ENCODE data around the gene SDK1.
"Not testable (repeated sequence)": the region's sequence is repeated elsewhere in the genome, so short reads cannot be mapped to it uniquely, and the experiment has no call there.

The SDK1 gene

DNA sequence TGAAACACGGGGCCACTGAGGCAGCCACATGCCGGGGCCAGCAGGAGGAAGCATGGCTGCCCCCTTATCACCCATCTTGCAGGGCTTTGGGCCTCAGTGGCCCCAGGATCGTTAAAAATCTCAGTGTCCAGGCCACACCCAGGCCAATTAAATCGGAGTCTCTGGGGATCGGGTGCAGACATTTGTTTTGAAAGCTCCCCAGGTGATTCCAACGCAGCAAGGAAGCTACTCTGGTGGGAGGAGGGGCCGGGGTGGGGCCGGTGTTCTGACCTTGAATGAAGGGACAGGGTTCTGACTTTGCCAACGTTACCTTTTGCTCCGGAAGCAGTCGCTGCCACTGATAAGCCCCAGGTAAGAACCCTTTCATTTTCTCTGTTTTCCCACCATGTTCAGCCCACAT, 968.7 kb downstream of the SDK1 start:
- DNase-seq (ENCODE audit: low spot score), result no peak

DNA sequence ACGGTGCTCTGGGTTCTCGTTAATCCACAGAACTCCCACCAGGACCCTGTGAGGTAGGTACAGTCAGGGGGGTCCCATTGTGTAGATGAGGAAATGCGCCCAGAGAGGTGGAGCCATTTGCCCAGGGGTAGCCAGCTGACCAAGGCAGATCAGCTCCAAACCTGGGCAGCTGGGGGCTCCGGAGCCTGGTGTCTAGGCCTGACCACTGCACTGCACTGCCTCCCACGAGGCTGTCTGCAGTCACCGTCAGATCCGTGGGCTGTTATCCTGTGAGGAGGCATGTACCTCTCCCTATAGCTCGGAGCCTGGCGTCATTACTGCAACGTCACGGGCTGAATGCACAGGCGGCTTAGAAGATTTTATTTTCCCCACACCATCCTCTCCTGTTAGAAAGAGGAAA, 969.2 kb downstream of the SDK1 start:
- DNase-seq (ENCODE audit: low spot score), result no peak

DNA sequence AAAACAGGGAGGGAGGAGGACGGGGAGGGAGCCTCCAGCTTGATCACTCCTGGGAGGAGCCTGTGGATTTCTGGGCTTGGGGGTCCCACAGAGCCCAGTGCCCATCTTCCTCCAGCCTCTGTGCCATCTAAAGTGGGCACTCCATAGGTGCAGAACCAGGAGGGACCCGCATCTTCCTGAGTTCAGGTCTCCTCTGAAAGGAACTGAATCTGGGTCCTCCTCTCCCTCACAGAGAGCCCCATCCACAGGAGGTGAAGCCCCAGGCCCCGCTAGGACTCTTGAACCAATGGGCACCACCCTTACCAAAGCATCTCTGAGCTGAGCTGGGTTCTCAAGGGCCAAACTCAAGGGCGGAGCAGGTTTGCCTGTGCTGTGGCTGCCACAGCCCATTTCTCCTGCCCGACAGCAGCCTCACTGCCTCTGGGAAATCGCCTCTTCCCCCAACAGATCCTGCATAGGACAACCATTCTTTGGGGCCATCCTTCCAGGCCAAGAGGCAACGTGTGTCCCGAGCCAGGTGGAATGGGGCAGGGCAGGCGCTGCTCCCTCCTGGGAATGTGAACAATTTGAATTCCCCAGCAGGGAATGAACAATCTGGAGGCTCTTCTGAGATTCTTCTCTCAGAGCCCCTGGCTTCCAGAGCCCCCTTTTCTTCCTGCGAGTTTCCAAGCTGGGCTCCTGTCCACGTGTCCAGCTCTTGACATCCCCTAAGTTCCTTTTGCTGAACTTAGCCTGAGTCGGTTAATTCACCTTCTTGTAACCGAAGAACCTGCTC, 970.1 kb downstream of the SDK1 start:
- DNase-seq (ENCODE audit: low spot score), result no peak

DNA sequence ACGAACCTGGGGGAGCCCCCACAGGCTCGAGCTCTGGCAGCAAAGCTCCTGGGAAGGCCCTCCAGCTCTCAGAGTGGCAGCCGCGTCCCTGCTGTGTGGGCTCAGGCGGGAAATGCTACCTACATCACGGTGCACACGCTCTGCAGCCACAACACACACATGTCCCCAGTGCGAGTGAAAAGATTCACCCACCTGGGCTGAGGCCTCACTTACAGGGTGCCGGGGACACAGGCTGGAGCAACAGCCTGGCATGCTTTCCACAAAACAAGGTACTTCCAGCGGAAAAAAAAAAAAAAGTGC, 970.6 kb downstream of the SDK1 start:
- no peak for DNase-seq (ENCODE audit: low spot score)

DNA sequence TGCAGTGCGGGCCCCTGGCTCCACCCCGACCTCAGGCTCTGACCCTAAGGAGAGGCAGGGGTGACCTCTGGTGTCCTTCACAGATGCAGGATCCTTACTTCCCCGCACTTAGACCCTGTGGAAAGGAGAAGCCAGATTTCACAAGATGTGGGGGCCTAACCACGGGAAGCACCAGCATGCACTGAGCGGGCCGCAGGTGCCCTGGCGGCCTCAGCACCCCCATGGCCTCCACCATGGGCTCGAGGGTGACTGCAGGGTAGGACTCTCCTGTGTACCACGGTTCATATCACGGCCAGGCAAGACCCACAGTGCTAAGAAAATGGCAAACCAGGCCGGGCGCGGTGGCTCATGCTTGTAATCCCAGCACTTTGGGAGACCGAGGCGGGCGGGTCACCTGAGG, 971.1 kb downstream of the SDK1 start:
- no peak for DNase-seq (ENCODE audit: low spot score)

DNA sequence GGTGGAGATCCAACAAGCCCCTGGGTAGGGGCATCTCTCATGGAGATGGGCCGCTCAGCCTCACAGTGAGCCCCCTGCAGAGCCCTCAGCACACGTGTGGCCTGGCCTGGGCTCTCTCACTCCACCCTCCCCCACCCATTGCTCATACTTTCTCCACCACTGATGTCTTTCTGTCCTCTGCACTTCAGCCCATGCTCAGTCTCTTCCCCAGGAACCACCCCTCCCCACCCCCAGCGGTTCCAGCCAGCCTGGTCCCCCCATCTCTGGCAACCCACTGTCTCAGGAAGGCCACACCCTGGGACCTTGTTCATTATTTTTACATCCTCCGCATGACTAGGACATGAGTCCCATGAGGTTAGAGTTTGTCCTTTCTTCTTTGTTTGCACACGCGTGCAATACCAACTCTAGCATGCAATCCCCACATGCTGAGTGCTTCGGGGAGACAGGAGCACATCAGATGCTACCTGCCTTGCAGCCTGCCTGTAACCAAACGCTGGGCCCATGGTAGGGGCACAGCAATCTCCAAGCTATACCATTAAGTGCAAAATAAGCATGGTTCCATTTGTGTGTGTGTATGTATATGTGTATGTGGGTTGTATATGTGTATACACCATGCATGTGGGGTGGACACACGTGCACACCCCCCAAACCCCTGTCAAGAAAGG, 972.6 kb downstream of the SDK1 start:
- DNase-seq (ENCODE audit: low spot score), result no peak

DNA sequence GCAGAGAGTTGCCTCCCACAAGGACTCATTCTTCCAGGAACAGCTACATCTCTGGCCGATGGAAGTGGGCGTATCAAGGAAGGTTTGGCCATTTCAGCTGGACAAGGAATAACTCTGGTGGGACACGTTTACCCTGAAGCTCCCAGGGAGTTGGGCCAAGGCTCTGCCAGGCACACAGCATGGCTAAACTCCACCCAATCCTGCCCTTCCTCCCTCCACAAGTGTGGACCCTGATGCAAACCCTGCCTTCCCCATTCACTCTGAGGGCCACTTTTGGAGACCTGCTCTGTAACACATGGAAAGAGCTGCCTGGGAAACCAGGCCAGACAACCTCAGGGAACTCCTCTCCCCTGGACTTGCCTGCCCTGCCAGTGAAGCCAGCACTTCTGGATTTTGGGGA, 973.2 kb downstream of the SDK1 start:
- DNase-seq (ENCODE audit: low spot score), result no peak

DNA sequence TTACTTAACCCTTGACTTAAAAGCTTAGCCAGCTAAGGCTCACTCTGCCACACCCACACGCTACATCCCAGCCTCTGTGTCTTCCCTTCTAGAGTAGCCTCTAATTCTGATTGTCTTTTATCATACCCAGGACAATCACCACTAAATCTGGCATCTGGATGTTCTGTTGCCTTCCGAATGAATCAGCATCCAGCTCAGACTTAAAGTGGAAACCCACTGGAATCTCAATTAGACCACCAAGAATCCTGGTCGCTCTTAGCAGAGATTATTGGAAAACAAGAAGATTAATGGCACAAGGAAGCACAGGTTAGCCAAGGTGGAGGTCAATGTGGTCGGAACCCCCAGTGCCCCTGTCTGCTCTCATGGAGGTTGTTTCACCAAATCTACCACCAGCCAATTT, 976.9 kb downstream of the SDK1 start:
- DNase-seq (ENCODE audit: low spot score), result no peak

DNA sequence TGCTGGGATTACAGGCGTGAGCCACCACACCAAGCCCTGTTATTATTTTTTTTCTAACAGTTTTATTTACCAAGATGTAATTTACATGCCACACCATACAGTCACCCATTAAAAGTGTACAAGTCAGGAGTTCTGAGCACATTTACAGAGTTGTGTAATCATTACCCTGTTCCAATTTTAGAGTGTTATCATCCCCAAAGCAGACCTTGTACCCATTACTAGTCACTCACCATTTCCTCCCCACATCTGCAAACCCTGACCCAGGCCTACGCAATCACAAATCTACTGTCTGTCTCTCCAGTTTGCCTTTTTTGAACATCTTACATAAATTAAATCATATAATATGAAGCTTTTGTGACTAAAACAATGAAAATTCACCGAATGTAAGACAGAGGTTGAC, 978.2 kb downstream of the SDK1 start:
- DNase-seq (ENCODE audit: low spot score), result no peak

DNA sequence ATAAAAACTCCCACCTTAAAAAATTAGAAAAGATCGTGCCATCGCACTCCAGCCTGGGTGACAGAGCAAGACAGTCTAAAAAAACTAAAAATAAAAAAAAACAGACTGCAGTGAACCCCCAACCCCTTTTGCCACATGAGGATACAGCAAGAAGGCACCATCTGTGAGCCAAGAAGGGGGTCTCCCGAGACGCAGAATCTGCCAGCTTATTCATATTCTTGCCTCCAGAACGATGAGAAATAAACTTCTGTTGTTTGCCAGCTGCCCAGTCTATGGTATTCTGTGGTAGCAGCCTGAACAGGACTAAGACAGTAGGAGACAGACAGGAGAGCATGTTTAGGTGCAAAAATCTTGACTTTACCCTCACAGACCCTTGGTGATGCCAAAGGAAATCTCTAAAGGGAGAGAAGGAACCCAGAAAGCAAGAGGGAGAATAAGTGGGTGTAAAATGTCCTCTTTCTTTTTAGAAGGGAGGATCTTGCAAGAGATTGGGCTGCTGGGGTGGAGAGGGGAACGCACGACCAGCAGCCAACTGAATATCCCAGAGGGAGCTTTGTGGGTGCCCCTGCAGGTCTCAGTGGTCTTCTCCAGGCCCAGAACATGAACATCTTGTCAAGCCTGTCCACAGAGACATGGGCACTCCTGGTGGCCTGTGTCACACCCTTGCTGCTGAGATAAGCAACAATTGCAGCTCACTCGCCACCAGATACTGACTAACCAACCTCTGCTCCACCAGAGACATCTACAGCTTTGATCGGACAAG, 980.4 kb downstream of the SDK1 start:
- DNase-seq (ENCODE audit: low spot score), result no peak

DNA sequence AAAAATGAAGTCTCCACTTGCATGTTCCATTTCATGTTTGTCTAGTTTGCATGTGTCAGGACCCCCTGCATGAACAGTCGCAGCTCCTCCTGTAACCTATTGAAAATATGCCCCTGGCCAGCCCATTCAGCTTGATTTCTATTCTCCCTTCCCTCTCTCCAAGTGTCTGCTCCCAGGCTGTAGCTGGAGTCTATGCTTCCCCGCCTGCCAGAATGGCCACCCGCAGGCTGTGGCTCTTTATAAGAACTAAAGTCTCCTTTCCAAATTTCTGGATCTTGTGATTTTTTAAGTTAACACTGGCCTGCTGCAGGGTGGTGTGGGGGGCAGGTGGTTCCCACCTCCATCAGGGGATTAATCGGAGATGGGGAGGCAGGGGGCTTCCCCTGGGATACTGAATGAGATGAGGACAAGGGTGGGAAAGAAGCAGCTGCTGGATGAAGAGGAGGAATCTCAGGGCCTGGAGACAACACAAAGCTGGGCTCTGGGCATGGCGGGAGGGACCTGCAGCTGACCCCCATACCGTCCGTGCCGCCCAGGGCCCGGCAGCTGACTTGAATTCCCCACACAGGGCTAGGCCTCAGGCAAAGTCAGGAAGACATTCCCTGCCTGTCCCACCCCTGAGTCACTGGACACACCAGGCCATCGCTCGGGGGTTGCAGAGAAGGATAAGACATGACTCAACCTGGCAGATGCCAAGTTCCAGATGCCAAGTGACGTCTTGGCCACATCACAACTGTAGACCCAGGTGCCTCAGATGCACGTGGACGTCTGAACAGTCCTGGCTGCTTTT, 981.6 kb downstream of the SDK1 start:
- DNase-seq (ENCODE audit: low spot score), result no peak

DNA sequence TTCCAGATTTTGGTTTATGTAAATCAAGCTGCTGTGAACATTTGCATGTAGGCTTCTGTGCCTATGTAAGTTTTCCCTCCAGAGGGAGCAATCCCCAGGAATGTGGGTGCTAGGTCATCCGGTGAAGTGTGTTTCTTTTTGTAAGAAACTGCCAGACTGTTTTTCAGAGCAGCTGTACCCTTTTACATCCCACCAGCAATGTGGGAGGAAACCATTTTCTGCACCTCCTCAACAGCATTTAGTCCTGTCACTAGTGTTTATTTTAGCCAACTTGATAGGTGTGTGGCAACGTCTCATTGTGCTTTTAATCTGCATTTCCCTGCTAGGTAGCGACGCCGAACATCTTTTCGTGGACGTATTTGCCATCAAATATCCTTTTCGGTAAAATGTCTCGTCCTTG, 985.3 kb downstream of the SDK1 start:
- DNase-seq (ENCODE audit: low spot score), result no peak

DNA sequence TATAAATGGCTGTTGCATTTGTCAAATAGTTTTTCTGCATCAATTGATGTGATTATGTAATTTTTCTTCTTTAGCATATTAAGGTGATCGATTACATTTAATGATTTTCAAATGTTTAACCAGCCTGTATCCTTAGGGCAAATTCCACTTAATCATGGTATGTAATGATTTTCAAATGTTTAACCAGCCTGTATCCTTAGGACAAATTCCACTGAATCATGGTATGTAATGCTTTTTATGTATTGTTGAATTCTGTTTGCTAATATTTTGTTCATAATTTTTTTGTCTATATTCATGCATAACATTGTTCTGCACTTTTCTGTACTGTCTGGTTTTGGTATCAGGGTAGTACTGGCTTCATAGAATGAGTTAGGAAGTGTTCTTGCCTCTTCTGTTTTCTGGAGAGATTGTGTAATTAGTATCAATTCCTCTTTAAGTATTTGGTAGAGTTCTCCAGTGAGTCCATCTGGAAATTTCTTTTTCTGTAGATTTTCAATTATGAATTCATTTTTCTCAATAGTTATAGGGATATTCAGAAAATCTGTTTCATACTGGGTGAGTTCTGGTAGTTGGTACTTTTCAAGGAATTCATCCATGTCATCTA, 987.8 kb downstream of the SDK1 start:
- no peak for DNase-seq (ENCODE audit: low spot score)

DNA sequence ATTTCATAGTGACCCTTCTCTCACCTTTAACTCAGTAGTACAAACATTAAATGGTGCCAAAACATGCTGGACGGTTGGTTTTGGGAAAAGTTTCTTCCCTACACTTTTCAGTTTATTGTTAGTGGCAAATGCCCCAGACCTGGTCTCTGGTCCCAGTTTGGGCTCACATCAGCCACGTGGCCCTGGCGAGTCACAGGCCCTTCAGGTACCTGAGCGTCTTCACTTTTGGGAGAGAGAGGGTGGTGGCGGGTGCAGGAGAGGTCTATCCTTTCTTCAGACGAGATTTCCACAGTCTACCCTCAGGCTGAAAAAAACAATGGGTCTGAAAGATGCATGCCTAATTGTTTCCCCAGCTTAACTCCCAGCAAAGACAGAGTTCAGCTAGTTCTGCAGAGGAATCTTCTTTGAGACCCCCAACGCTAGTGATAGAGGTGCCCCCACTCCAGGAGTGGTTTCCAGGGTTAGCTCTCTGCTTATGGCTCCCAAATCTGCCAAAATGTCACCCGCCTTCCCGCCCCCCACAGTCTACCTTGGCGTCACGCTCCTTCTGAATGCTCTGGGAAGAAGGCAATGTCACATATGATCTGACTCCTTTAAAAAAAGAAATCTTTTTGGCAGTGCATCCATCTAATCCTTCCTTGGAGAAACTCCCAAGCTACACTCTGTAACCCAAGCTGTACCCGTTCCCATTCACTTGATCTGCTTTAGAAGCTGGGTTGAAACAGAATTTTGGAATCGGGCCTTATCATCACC, 996.3 kb downstream of the SDK1 start:
- DNase-seq (ENCODE audit: low spot score), result no peak

DNA sequence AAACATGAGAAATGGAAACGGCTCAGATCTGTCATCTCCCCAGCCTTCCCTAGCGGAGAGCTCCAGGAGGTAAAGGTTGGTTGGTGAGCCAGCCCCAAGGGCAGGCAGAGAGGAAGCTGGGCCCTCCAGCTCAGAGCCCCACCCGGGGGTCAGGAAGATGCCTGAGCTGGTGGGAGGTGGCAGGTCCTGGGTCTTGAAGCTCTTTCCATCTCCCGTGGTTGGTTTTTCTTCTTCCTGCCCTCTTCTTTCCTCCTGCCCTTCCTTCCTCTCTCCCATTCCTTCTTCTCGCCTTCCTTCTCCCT, 996.8 kb downstream of the SDK1 start:
- no peak for DNase-seq (ENCODE audit: low spot score)

DNA sequence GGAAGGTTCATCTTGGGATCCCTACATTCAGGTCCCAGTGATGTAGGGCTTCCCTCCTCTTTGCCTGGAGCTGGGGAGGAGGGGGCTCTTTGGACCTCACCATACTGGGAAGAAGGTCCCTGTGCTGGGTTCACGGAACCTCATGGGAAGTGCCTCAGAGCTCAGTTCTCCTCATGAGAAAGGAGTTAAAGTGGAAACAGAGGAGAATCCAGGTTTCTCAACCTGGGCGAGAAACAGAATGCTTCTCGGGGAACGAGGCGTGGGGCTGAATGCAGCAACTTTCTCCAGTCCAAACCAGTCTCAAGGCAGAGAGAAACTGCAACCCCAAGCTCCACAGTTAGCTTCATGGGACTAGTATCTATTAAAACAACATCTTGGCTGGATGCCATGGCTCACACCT, 998.4 kb downstream of the SDK1 start:
- DNase-seq (ENCODE audit: low spot score), result no peak

DNA sequence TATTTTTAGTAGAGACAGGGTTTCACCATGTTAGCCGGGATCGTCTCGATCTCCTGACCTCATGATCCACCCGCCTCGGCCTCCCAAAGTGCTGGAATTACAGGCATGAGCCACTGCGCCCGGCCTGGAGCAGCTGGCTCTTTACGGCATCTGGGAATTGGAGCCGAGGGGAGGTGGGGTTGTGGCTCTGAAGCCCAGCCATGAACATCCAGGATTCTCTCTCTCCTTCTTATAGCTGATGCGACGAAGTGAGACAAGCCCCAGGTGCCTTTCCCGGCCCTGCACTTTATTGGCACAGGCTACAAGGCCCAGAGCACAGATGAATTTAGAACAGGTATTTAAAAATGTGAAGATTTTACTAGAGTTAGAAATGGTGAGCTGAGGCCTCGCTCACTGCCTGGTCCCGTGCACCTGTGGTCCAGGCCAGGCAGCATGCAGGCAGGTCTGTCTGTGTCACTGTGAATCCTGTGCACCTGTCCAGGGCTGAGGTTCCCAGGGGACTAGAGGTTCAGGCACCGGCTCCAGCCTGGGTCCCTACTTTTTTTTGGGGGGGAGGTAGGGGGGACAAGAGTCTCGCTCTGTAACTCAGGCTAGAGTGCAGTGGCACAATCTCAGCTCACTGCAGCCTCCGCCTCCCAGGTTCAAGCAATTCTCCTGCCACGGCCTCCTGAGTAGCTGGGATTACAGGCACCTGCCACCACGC, 1001.3 kb downstream of the SDK1 start:
- DNase-seq (ENCODE audit: low spot score), result no peak

DNA sequence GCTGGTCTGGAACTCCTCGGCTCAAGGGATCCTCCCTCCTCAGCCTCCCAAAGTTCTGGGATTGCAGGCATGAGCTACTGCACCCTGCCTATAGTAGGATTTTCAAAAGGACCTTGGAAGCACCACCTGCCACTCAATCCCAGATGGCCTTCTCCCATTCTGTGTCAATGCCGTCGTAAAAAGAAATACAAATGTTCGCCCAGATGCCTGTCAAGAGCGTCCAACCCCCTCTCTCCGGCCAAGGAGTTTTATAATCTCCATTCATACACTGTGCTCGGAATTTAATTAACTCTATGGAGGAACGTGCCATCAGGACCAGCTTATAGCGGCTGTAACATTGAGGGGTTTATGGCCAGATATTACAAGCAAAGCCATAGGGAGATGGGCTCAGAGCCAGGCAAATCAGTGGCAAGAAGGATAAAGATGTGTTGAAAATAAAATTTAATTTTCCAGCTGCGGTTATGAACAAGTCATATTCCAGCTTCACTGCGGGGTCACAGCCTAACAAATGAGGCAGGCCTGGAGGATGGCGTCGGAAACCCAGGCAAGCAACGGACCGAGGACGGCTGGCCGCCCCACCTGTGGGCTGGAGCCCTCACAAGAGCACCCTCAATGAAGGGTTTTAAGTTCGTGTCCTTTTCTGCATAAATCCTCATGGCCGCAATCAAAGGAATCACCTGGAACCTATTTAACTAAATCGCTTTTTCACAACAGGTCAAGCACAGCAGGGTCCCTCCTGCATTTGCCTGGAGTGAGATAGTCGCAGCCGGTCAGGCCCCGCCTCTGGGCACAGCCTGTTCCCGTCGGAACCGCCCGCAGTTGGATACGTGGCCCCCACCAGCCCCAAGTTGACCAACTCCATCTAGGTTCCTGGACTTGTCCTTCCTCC, 1006.5 kb downstream of the SDK1 start:
- DNase-seq (ENCODE audit: low spot score), result no peak

DNA sequence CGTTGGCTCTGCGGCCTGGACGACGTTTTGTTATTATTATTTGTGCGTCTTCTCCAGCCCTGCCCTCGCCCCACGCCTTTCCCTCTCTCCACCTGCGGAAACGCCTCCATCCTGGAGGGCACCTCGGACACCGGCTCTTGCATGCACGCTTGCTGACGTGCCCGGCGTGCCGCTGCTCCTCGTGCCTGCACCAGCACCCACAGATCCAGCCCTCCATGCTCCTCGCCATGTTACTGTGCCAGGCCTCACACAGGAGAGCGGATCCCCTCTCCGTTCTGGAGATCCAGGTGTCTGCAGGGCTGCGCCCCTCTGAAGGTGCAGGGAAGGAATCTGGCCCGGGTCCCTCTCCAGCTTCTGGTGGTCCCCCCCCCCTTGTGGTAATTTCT, 1007.1 kb downstream of the SDK1 start:
- DNase-seq (ENCODE audit: low spot score), result no peak

DNA sequence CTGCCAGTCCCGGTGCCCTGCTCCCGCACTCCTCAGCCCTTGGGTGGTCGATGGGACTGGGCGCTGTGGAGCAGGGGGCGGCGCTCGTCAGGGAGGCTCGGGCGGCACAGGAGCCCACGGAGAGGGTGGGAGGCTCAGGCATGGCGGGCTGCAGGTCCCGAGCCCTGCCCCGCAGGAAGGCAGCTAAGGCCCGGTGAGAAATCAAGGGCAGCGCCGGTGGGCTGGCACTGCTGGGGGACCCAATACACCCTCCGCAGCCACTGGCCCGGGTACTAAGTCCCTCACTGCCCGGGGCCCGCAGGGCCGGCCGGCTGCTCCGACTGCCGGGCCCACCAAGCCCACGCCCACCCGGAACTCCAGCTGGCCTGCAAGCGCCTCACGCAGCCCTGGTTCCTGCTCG, 1012.9 kb downstream of the SDK1 start:
- not testable (repeated sequence) for DNase-seq (ENCODE audit: low spot score)
